Measurements from ENCODE around the gene PAQR6.
A peak's percentile ranks its signal among the peaks of the same experiment; 100 is the strongest.
"Not testable (repeated sequence)": the region's sequence is repeated elsewhere in the genome, so short reads cannot be mapped to it uniquely, and the experiment has no call there.

The PAQR6 gene

DNA sequence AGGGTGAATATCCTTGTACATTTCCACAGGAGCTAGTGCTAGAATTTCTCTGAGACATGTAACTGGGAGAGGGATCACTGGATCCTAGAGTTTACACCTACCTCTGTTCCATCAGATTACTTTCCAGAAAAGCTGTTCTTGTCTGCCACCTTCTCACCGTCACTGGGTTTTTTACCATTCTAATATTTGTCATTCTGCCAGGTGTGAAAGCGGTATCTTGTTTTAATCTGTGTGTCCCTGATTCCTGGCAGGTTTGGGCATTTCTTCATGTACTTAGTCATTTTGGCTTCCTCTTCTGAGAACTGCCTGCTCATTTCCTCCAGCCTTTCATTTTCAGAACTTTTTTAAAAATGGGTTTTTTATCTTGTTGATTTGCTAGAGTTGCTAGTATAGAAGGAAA, 30.0 kb downstream of the PAQR6 start:
- Mint-ChIP-seq H3K36me3 (ENCODE audit: low read depth) (peaks cover 59% of the 10 kb centered on the region), H3K9me3 (no peaks in the 10 kb centered on the region), H3K4me3 (no peak overlapping the region), H3K4me1 (peaks cover 14% of the 10 kb centered on the region), H3K27me3 (ENCODE audit: low read depth, poor library complexity) (no peaks in the 10 kb centered on the region), H3K27ac (peak overlapping the region; percentile 45)
- TF ChIP-seq, protein P1, sequence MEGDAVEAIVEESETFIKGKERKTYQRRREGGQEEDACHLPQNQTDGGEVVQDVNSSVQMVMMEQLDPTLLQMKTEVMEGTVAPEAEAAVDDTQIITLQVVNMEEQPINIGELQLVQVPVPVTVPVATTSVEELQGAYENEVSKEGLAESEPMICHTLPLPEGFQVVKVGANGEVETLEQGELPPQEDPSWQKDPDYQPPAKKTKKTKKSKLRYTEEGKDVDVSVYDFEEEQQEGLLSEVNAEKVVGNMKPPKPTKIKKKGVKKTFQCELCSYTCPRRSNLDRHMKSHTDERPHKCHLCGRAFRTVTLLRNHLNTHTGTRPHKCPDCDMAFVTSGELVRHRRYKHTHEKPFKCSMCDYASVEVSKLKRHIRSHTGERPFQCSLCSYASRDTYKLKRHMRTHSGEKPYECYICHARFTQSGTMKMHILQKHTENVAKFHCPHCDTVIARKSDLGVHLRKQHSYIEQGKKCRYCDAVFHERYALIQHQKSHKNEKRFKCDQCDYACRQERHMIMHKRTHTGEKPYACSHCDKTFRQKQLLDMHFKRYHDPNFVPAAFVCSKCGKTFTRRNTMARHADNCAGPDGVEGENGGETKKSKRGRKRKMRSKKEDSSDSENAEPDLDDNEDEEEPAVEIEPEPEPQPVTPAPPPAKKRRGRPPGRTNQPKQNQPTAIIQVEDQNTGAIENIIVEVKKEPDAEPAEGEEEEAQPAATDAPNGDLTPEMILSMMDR (IDR thresholded peaks at IDR 0.05): no peak
- no peak for DNase-seq

GRCh38 chr1:156216361-156217086, 31.3 kb downstream of the PAQR6 start:
- DNase-seq; H3K27me3 Mint-ChIP-seq (ENCODE audit: low read depth, poor library complexity); H3K27ac Mint-ChIP-seq; H3K9me3 Mint-ChIP-seq; H3K4me3 Mint-ChIP-seq: not testable (repeated sequence)
- Mint-ChIP-seq H3K36me3 (ENCODE audit: low read depth) (peaks cover 46% of the 10 kb centered on the region), H3K4me1 (peaks cover 20% of the 10 kb centered on the region)

- no peak for DNase-seq
- peak overlapping the region; percentile 76 for H3K27ac Mint-ChIP-seq
- H3K36me3 Mint-ChIP-seq (ENCODE audit: low read depth): peaks cover 29% of the 10 kb centered on the region
These were observed 33.7 kb downstream of the PAQR6 start for GRCh38 chr1:156214024-156214748.

GRCh38 chr1:156213644-156213966, 34.3 kb downstream of the PAQR6 start:
- Mint-ChIP-seq H3K27me3 (ENCODE audit: low read depth, poor library complexity) (no peaks in the 10 kb centered on the region), H3K4me3 (peak overlapping the region; percentile 96), H3K9me3 (no peaks in the 10 kb centered on the region), H3K36me3 (ENCODE audit: low read depth) (peaks cover 27% of the 10 kb centered on the region), H3K4me1 (peaks cover 20% of the 10 kb centered on the region), H3K27ac (peak overlapping the region; percentile 100)
- TF ChIP-seq, protein P1 (IDR thresholded peaks at IDR 0.05): no peak
- no peak for DNase-seq

More at GRCh38 chr1:156214024-156214748, 33.7 kb downstream of the PAQR6 start:
- H3K9me3 Mint-ChIP-seq: no peaks in the 10 kb centered on the region
- H3K27me3 Mint-ChIP-seq (ENCODE audit: low read depth, poor library complexity): no peaks in the 10 kb centered on the region
- peak overlapping the region; percentile 96 for H3K4me3 Mint-ChIP-seq
- peaks cover 20% of the 10 kb centered on the region for H3K4me1 Mint-ChIP-seq
- TF ChIP-seq, protein P1 (IDR thresholded peaks at IDR 0.05): no peak

- Mint-ChIP-seq H3K4me3 (peak within 1 kb of the TSS; percentile 96), H3K27me3 (ENCODE audit: low read depth, poor library complexity) (no peaks in the 10 kb centered on the region), H3K27ac (peak within 1 kb of the TSS; percentile 100), H3K4me1 (peaks cover 20% of the 10 kb centered on the region), H3K36me3 (ENCODE audit: low read depth) (peaks cover 24% of the 10 kb centered on the region), H3K9me3 (no peaks in the 10 kb centered on the region)
- DNase-seq: peak; percentile 97
- TF ChIP-seq, protein P1 (IDR thresholded peaks at IDR 0.05): no peak
These were observed 34.8 kb downstream of the PAQR6 start, which contains the start of gene PMF1 for GRCh38 chr1:156212833-156213643. Gene PMF1 (plus strand): TSS chr1:156213007. CDS start chr1:156213016, 9 bp downstream.

- peak overlapping the region; percentile 96 for H3K4me3 Mint-ChIP-seq
- no peaks in the 10 kb centered on the region for H3K9me3 Mint-ChIP-seq
- no peak for DNase-seq
- peaks cover 21% of the 10 kb centered on the region for H3K36me3 Mint-ChIP-seq (ENCODE audit: low read depth)
- H3K27me3 Mint-ChIP-seq (ENCODE audit: low read depth, poor library complexity): no peaks in the 10 kb centered on the region
- TF ChIP-seq, protein P1 (IDR thresholded peaks at IDR 0.05): no peak
- peak overlapping the region; percentile 100 for H3K27ac Mint-ChIP-seq
- peaks cover 20% of the 10 kb centered on the region for H3K4me1 Mint-ChIP-seq
These were observed 35.7 kb downstream of the PAQR6 start for GRCh38 chr1:156212130-156212529.
